HCT116 (cell line): ENCODE measurements around the gene PDE6G. TPM values are rescaled to one million over a fixed set of nuclear protein-coding genes. Genes with fewer than 3 reads are reported as not detected.

Source experiments
- ATAC-seq: fragments of 200-7000 bp; cut with Tn5 transposase; 2 replicates; pipeline ENCODE4 v1.9.1; 2020; ENCODE audit warnings: mild to moderate bottlenecking, moderate library complexity
- BruUV-seq: library from RNA; stranded (reverse); fragments of 400-500 nt; replicated peaks from 2 replicates; lab custom pipeline; 2021; lab: Mats Ljungman, UMichigan
- CTCF ChIA-PET: fragments of 300-600 bp; sonication (Branson Sonifier 250); formaldehyde crosslinking; loops from one replicate; lab custom pipeline; 2021; ENCODE audit warnings: antibody characterized with exemption; lab: Charles Lee
- POLR2A ChIA-PET: fragments of 300-600, 350-600 bp; sonication (Branson Sonifier 250); formaldehyde crosslinking; loops from one replicate; lab custom pipeline; 2021; ENCODE audit warnings: antibody characterized with exemption; lab: Charles Lee
- RAD21 ChIA-PET, 2 experiments: fragments of 300-600 bp; sonication (Branson Sonifier 250); formaldehyde crosslinking; loops; one replicate each; lab custom pipeline; 2023; ENCODE audit warnings: low total read pairs in 2 of 2; ENCODE audit not compliant: uncharacterized antibody in 2 of 2, unreplicated experiment in 2 of 2, low non-redundant PET in 1 of 2; lab: Charles Lee
- DNase-seq: peaks from one replicate; pipeline ENCODE4 v3.0.0-alpha.2; 2010; ENCODE audit warnings: low read depth, low spot score
- H2AFZ ChIP-seq: fragments of 200-600 bp; shearing (Covaris generic), sonication (generic); 2 replicates; pipeline ENCODE4 v1.6.1; 2017; ENCODE audit warnings: low read depth, mixed run types, mixed read lengths, antibody characterized with exemption, low read length; ENCODE audit not compliant: poor library complexity, severe bottlenecking
- H3K27ac ChIP-seq: 2 replicates; pipeline ENCODE4 v1.5.1; 2012; ENCODE audit warnings: low read depth, low read length
- H3K27me3 ChIP-seq: fragments of 200-600 bp; sonication (generic); 2 replicates; pipeline ENCODE4 v1.6.1; 2016; ENCODE audit warnings: mixed run types, low read length, mixed read lengths; ENCODE audit not compliant: insufficient read depth
- H3K36me3 ChIP-seq, 2 experiments: fragments of 200-500 bp in 1 of 2; fragments of 200-600 bp in 1 of 2; sonication (Bioruptor generic) in 1 of 2; sonication (generic) in 1 of 2; 2 replicates each; pipeline versions ENCODE4 v1.5.1 to v1.6.1; 2014 to 2016; ENCODE audit warnings: low read length in 2 of 2, inconsistent platforms in 1 of 2, mixed read lengths in 1 of 2, mixed run types in 1 of 2; ENCODE audit not compliant: insufficient read depth in 2 of 2, control insufficient read depth in 1 of 2
- H3K4me1 ChIP-seq, 2 experiments: fragments of 200-600 bp in 1 of 2; sonication (generic) in 1 of 2; 2 replicates each; pipeline versions ENCODE4 v1.5.1 to v1.6.1; 2012 to 2017; ENCODE audit warnings: low read length in 2 of 2, inconsistent platforms in 1 of 2, mild to moderate bottlenecking in 1 of 2, mixed read lengths in 1 of 2, mixed run types in 1 of 2, moderate library complexity in 1 of 2; ENCODE audit not compliant: insufficient read depth in 2 of 2, control insufficient read depth in 1 of 2
- H3K4me2 ChIP-seq: fragments of 200-600 bp; sonication (generic); 2 replicates; pipeline ENCODE4 v1.6.1; 2017; ENCODE audit warnings: mixed run types, low read length, mixed read lengths
- H3K4me3 ChIP-seq, 2 experiments: fragments of 200-600 bp in 1 of 2; sonication (generic) in 1 of 2; replicated peaks in 1 of 2; 2 replicates each; pipeline ENCODE4 v1.5.1; 2011 to 2016; ENCODE audit warnings: low read length in 2 of 2, control low read depth in 1 of 2, low read depth in 1 of 2, mild to moderate bottlenecking in 1 of 2, mixed read lengths in 1 of 2, mixed run types in 1 of 2
- H3K79me2 ChIP-seq: fragments of 200-600 bp; sonication (generic); 2 replicates; pipeline ENCODE4 v1.6.1; 2017; ENCODE audit warnings: mild to moderate bottlenecking, mixed run types, low read length, moderate library complexity, mixed read lengths; ENCODE audit not compliant: insufficient read depth
- H3K9ac ChIP-seq: fragments of 200-600 bp; sonication (generic); 2 replicates; pipeline ENCODE4 v1.6.1; 2016; ENCODE audit warnings: low read length, mixed read lengths
- H3K9me2 ChIP-seq: fragments of 200-600 bp; sonication (generic), shearing (Covaris generic); 2 replicates; pipeline ENCODE4 v1.6.1; 2017; ENCODE audit warnings: mixed run types, mild to moderate bottlenecking, moderate library complexity; ENCODE audit not compliant: insufficient read depth
- H3K9me3 ChIP-seq, 2 experiments: fragments of 200-500 bp in 1 of 2; fragments of 200-600 bp in 1 of 2; sonication (Bioruptor generic) in 1 of 2; sonication (generic) in 1 of 2; 2 replicates each; pipeline ENCODE4 v1.6.1; 2014 to 2017; ENCODE audit warnings: low read length in 2 of 2, mixed read lengths in 2 of 2, inconsistent platforms in 1 of 2, low read depth in 1 of 2, mild to moderate bottlenecking in 1 of 2, mixed run types in 1 of 2, moderate library complexity in 1 of 2; ENCODE audit not compliant: control insufficient read depth in 1 of 2, insufficient read depth in 1 of 2
- H4K20me1 ChIP-seq: fragments of 200-600 bp; sonication (generic), shearing (Covaris generic); 2 replicates; pipeline ENCODE4 v1.6.1; 2017; ENCODE audit warnings: mixed run types, mild to moderate bottlenecking, moderate library complexity; ENCODE audit not compliant: insufficient read depth
- ELF1 ChIP-seq: IDR thresholded peaks from 2 replicates; pipeline ENCODE4 v1.6.1; 2012; ENCODE audit warnings: low read depth, borderline replicate concordance
- FOSL1 ChIP-seq: IDR thresholded peaks from 2 replicates; pipeline ENCODE4 v1.6.1; 2012; ENCODE audit warnings: low read depth
- JUND ChIP-seq: IDR thresholded peaks from 2 replicates; pipeline ENCODE4 v1.6.1; 2012
- POLR2A ChIP-seq: IDR thresholded peaks from 2 replicates; pipeline ENCODE4 v1.7.0; 2011; ENCODE audit warnings: borderline replicate concordance; ENCODE audit not compliant: insufficient read depth, insufficient read length; ENCODE audit errors: extremely low read depth
- RAD21 ChIP-seq: IDR thresholded peaks from 2 replicates; pipeline ENCODE4 v1.6.1; 2012; ENCODE audit warnings: low read depth, mild to moderate bottlenecking
- REST ChIP-seq: IDR thresholded peaks from 2 replicates; pipeline ENCODE4 v1.6.1; 2012; ENCODE audit warnings: low read depth
- SIN3A ChIP-seq: IDR thresholded peaks from 2 replicates; pipeline ENCODE4 v1.6.1; 2012; ENCODE audit warnings: low read depth
- SP1 ChIP-seq: IDR thresholded peaks from 2 replicates; pipeline ENCODE4 v1.6.1; 2012; ENCODE audit warnings: low read depth
- TCF7L2 ChIP-seq: IDR thresholded peaks from 2 replicates; pipeline ENCODE4 v1.7.0; 2011; ENCODE audit warnings: borderline replicate concordance, inconsistent platforms; ENCODE audit not compliant: insufficient read depth, insufficient read length; ENCODE audit errors: extremely low read depth
- YY1 ChIP-seq: IDR thresholded peaks from 2 replicates; pipeline ENCODE4 v1.6.1; 2011; ENCODE audit warnings: low read length, low read depth, moderate library complexity, mild to moderate bottlenecking; ENCODE audit not compliant: insufficient replicate concordance; ENCODE audit errors: extremely low read depth
- ZNF274 ChIP-seq: fragments of 200-500 bp; sonication (Bioruptor generic); IDR thresholded peaks from 2 replicates; pipeline ENCODE4 v1.6.1; 2014; ENCODE audit warnings: mild to moderate bottlenecking, low read depth, low read length, inconsistent platforms
- intact Hi-C: fragments of 100-400 bp; cut with micrococcal nuclease; formaldehyde crosslinking; loops from 2 replicates; pipeline ENCODE4 v1.10.0; 2022
- total RNA-seq: library from RNA; stranded (reverse); gene quantifications from one replicate; pipeline ENCODE4 v1.2.1, GENCODE V29; 2021; ENCODE audit not compliant: unreplicated experiment

The PDE6G gene
- total RNA-seq, 1 experiment from 2014 or later = not detected

- Histone ChIP-seq H3K4me2 (no peak overlapping the region), H3K9ac (no peak overlapping the region), H3K79me2 (peaks cover 70% of the 10 kb centered on the region), H4K20me1 (no peaks in the 10 kb centered on the region; the same call in 1 of the 2 replicates), H3K9me2 (no peaks in the 10 kb centered on the region), H2AFZ (no peak overlapping the region), H3K4me3 (no peak overlapping the region), H3K4me1 (peaks cover 23 to 42% of the 10 kb centered on the region in 2 experiments), H3K27me3 (no peaks in the 10 kb centered on the region)
- intact Hi-C loops = no loop called here
- DNase-seq (no peak), ATAC-seq (no peak)
- CTCF ChIA-PET = no interaction called here
- TF ChIP-seq ELF1 (no peak), FOSL1 (no peak), JUND (no peak), TCF7L2 (no peak), ZNF274 (no peak), RAD21 (no peak), POLR2A (no peak), REST (no peak), SIN3A (no peak), SP1 (no peak), YY1 (no peak)
- TF ChIP-seq, all 23 proteins: peak for 0
- H3K27ac ChIP-seq = peak overlapping the region; percentile 3; the same call in 1 of the 2 replicates
- RAD21 ChIA-PET = no interaction called here
- no peaks in the 10 kb centered on the region for H3K9me3 ChIP-seq
- POLR2A ChIA-PET = no interaction called here
- peaks cover 21 to 54% of the 10 kb centered on the region in 2 experiments; a peak in 3 of 4 replicates for H3K36me3 ChIP-seq
- no TSS peak for BruUV-seq
Measured at GRCh38 chr17:81705518-81706231, 49.3 kb upstream of the PDE6G start.
